GM18517 (cell line): ENCODE results near the gene C11orf87.

Source experiments
- ATAC-seq: cut with Tn5 transposase; IDR thresholded peaks from one replicate; pipeline ENCODE4 v1.9.1; 2021; ENCODE audit warnings: mild to moderate bottlenecking, moderate library complexity; ENCODE audit not compliant: unreplicated experiment

The C11orf87 gene

GRCh38 chr11:109439684-109440083 is 17.7 kb downstream of the C11orf87 start:
- ATAC-seq: no peak

DNA sequence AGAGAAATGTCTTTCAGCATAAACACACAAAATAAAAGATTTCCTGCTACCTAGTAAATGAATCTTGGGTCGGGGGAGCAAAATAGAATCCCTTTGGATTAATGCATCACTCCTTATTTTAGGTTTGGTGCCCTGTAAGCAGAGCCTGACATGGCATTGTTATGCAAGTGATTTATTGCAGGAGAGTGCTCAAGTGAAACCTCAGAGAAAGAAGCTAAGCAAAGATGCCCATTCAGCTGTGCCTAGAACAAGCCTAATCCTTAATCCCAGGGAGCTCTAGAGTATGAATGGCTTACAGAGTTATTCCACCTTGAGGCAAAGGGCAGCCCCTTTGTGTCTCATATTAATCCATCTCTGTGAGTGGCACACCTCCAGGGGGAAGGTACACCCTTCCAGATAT is 21.1 kb downstream of the C11orf87 start:
- ATAC-seq: no peak

DNA sequence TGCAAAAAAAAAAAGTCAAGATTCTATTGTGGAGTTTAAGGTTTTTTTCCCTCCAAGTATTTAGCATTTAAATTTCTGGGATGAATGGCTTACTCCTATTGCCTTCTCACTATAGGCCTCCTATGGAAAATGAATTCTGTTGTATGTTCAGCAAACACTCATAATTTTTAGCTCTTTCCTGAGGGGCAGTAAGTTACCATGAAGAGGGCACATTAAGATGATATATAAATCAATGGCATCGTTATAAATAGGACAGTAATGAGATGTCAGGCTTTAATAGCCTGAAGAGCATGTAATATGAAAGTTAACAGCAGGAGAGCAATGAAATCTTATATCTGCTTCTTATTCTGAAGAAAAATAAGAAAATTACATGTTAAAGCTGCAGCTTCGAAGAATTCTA is 32.9 kb downstream of the C11orf87 start:
- ATAC-seq: no peak
